SK-N-SH (cell line): Measurements from ENCODE around the gene AKT3. TPM values are rescaled to one million over a fixed set of nuclear protein-coding genes. Genes with fewer than 3 reads are reported as not detected.
A peak's percentile ranks its signal among the peaks of the same experiment; 100 is the strongest.

ENCODE experiments used
- CTCF ChIA-PET: fragments of 300-600, 350-600 bp; formaldehyde crosslinking; extraction: SDS; loops from one replicate; lab custom pipeline; 2021; lab: Yijun Ruan, JAX
- POLR2A ChIA-PET: fragments of 350-600 bp; sonication (Branson Sonifier 250); formaldehyde crosslinking; extraction: SDS; loops from one replicate; lab custom pipeline; 2020; ENCODE audit warnings: antibody characterized with exemption, inconsistent platforms; lab: Yijun Ruan, JAX
- DNase-seq: peaks from one replicate; pipeline ENCODE4 v3.0.0; 2012
- H2AFZ ChIP-seq: fragments of 200-600 bp; sonication (generic); 2 replicates; pipeline ENCODE4 v1.8.1; 2016; ENCODE audit warnings: antibody characterized with exemption, mild to moderate bottlenecking, low read depth
- H3F3A ChIP-seq: fragments of 200-600 bp; sonication (generic); replicated peaks from 2 replicates; pipeline ENCODE3; 2016; ENCODE audit warnings: antibody characterized with exemption, mild to moderate bottlenecking; ENCODE audit not compliant: insufficient read depth
- H3K27ac ChIP-seq, 2 experiments: fragments of 200-500 bp in 1 of 2; fragments of 200-600 bp in 1 of 2; sonication (Bioruptor generic) in 1 of 2; sonication (generic), shearing (Covaris generic) in 1 of 2; 2 replicates each; pipeline versions ENCODE4 v1.5.1 to v1.6.1; 2014 to 2016; ENCODE audit warnings: low read depth in 2 of 2, inconsistent platforms in 1 of 2, low read length in 1 of 2, mild to moderate bottlenecking in 1 of 2, mixed read lengths in 1 of 2
- H3K27me3 ChIP-seq: fragments of 200-600 bp; sonication (generic), shearing (Covaris generic); 2 replicates; pipeline ENCODE4 v1.6.1; 2016; ENCODE audit warnings: mixed run types; ENCODE audit not compliant: insufficient read depth
- H3K36me3 ChIP-seq, 2 experiments: fragments of 200-500 bp in 1 of 2; fragments of 200-600 bp in 1 of 2; sonication (Bioruptor generic) in 1 of 2; sonication (generic) in 1 of 2; replicated peaks in 1 of 2; 2 replicates each; pipeline versions ENCODE3 to v1.5.1; 2014 to 2016; ENCODE audit warnings: low read length in 1 of 2, mild to moderate bottlenecking in 1 of 2; ENCODE audit not compliant: insufficient read depth in 2 of 2, control insufficient read depth in 1 of 2
- H3K4me1 ChIP-seq, 2 experiments: fragments of 200-500 bp in 1 of 2; fragments of 200-600 bp in 1 of 2; sonication (Bioruptor generic) in 1 of 2; sonication (generic), shearing (Covaris generic) in 1 of 2; 2 replicates each; pipeline versions ENCODE4 v1.5.1 to v1.6.1; 2014 to 2016; ENCODE audit warnings: low read depth in 1 of 2, low read length in 1 of 2, mixed run types in 1 of 2; ENCODE audit not compliant: insufficient read depth in 2 of 2, control insufficient read depth in 1 of 2
- H3K4me2 ChIP-seq: fragments of 200-600 bp; sonication (generic), shearing (Covaris generic); 2 replicates; pipeline ENCODE4 v1.6.1; 2017; ENCODE audit warnings: mixed run types
- H3K4me3 ChIP-seq, 2 experiments: fragments of 200-500 bp in 1 of 2; fragments of 200-600 bp in 1 of 2; sonication (Bioruptor generic) in 1 of 2; sonication (generic), shearing (Covaris generic) in 1 of 2; 2 replicates each; pipeline versions ENCODE4 v1.5.1 to v1.8.1; 2014 to 2016; ENCODE audit warnings: low read depth in 2 of 2, inconsistent platforms in 1 of 2, low read length in 1 of 2, mild to moderate bottlenecking in 1 of 2, mixed read lengths in 1 of 2, moderate library complexity in 1 of 2
- H3K79me2 ChIP-seq: fragments of 200-600 bp; sonication (generic); 2 replicates; pipeline ENCODE4 v1.8.1; 2017; ENCODE audit warnings: mild to moderate bottlenecking; ENCODE audit not compliant: insufficient read depth
- H3K9ac ChIP-seq: fragments of 200-600 bp; sonication (generic); 2 replicates; pipeline ENCODE4 v1.6.1; 2017; ENCODE audit warnings: mixed run types
- H3K9me2 ChIP-seq: fragments of 200-600 bp; sonication (generic); 2 replicates; pipeline ENCODE4 v1.6.1; 2017; ENCODE audit warnings: mixed run types
- H3K9me3 ChIP-seq: fragments of 200-600 bp; sonication (generic); 2 replicates; pipeline ENCODE4 v1.6.1; 2017; ENCODE audit warnings: mixed run types, mild to moderate bottlenecking, moderate library complexity
- H4K20me1 ChIP-seq: fragments of 200-600 bp; sonication (generic); 2 replicates; pipeline ENCODE4 v1.6.1; 2017; ENCODE audit warnings: mild to moderate bottlenecking, mixed run types; ENCODE audit not compliant: insufficient read depth
- GABPA ChIP-seq: IDR thresholded peaks from 2 replicates; pipeline ENCODE4 v1.4.0; 2012; ENCODE audit warnings: low read depth, mild to moderate bottlenecking
- GATA2 ChIP-seq: sonication (generic); formaldehyde crosslinking; IDR thresholded peaks from 2 replicates; pipeline ENCODE4 v1.5.0; 2020; ENCODE audit warnings: mild to moderate bottlenecking, missing genetic modification reagents
- JUND ChIP-seq: IDR thresholded peaks from 2 replicates; pipeline ENCODE4 v1.4.0; 2012
- NFIC ChIP-seq: IDR thresholded peaks from 2 replicates; pipeline ENCODE4 v1.4.0; 2012; ENCODE audit warnings: borderline replicate concordance
- NRF1 ChIP-seq: IDR thresholded peaks from 2 replicates; pipeline ENCODE4 v1.6.1; 2012; ENCODE audit warnings: low read depth, mild to moderate bottlenecking, low read length
- RXRA ChIP-seq: IDR thresholded peaks from 2 replicates; pipeline ENCODE4 v1.4.0; 2012; ENCODE audit warnings: low read depth, mild to moderate bottlenecking, borderline replicate concordance
- TCF12 ChIP-seq: IDR thresholded peaks from 2 replicates; pipeline ENCODE4 v1.4.0; 2012
- TEAD4 ChIP-seq: IDR thresholded peaks from 2 replicates; pipeline ENCODE4 v1.4.0; 2012; ENCODE audit warnings: mild to moderate bottlenecking, borderline replicate concordance; ENCODE audit not compliant: insufficient read depth
- WGBS: methylation state at CpG from one replicate; pipeline ENCODE4 v1.1.6; 2017; ENCODE audit warnings: low lambda C conversion rate; 5-methylcytosine and 5-hydroxymethylcytosine counted together
- polyA plus RNA-seq, 3 experiments: library from polyadenylated mRNA; depleted of rRNA; stranded (reverse); fragments of >200 nt; gene quantifications; 2 replicates each; pipeline ENCODE4 v1.2.3, GENCODE V29; 2012
- TF ChIP-seq, protein P1 (sequence below): IDR thresholded peaks from 2 replicates; pipeline ENCODE4 v1.6.1; 2012; ENCODE audit warnings: mild to moderate bottlenecking, low read depth, low read length, moderate library complexity
- TF ChIP-seq, protein P2 (sequence below): IDR thresholded peaks from 2 replicates; pipeline ENCODE4; 2012
- TF ChIP-seq, protein P3 (sequence below): IDR thresholded peaks from 2 replicates; pipeline ENCODE4 v1.4.0; 2012; ENCODE audit warnings: low read depth
- TF ChIP-seq, protein P4 (sequence below): IDR thresholded peaks from 2 replicates; pipeline ENCODE4 v1.4.0; 2012; ENCODE audit warnings: low read depth, borderline replicate concordance

AKT3 gene
- polyA plus RNA-seq (2012; rRNA removed) = 12.7 and 16.4 TPM in 2 replicates
- 17.8 and 20.3 TPM in 2 replicates for polyA plus RNA-seq (2012; cell fraction: cytosol; rRNA removed)
- 11.8 and 22.5 TPM in 2 replicates for polyA plus RNA-seq (2012; cell fraction: nucleus; rRNA removed)

DNA sequence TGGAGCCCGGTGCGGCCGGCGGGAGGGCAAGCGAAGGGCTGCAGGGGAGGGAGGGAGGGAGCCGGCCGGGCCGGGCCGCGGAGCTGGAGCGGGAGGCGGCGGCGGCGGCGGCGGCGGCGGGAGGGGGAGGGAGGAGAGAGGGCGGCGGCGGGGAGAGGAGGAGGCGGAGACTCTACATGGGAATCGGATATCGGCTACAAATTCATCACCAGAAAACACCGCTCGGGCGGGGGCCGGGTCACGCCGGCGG is at the start of gene AKT3:
TSS of gene AKT3 (minus strand) at position 42 of the 250 bp plus-strand sequence. CDS start 7,073 bp downstream, outside the sequence.
- POLR2A ChIA-PET = no interaction called here
- TF ChIP-seq NRF1 (no peak), GABPA (no peak), JUND (no peak)
- TF ChIP-seq, protein P1, sequence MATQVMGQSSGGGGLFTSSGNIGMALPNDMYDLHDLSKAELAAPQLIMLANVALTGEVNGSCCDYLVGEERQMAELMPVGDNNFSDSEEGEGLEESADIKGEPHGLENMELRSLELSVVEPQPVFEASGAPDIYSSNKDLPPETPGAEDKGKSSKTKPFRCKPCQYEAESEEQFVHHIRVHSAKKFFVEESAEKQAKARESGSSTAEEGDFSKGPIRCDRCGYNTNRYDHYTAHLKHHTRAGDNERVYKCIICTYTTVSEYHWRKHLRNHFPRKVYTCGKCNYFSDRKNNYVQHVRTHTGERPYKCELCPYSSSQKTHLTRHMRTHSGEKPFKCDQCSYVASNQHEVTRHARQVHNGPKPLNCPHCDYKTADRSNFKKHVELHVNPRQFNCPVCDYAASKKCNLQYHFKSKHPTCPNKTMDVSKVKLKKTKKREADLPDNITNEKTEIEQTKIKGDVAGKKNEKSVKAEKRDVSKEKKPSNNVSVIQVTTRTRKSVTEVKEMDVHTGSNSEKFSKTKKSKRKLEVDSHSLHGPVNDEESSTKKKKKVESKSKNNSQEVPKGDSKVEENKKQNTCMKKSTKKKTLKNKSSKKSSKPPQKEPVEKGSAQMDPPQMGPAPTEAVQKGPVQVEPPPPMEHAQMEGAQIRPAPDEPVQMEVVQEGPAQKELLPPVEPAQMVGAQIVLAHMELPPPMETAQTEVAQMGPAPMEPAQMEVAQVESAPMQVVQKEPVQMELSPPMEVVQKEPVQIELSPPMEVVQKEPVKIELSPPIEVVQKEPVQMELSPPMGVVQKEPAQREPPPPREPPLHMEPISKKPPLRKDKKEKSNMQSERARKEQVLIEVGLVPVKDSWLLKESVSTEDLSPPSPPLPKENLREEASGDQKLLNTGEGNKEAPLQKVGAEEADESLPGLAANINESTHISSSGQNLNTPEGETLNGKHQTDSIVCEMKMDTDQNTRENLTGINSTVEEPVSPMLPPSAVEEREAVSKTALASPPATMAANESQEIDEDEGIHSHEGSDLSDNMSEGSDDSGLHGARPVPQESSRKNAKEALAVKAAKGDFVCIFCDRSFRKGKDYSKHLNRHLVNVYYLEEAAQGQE = no peak
- peak within 1 kb of the TSS; percentile 90 for H3K4me2 ChIP-seq

DNA sequence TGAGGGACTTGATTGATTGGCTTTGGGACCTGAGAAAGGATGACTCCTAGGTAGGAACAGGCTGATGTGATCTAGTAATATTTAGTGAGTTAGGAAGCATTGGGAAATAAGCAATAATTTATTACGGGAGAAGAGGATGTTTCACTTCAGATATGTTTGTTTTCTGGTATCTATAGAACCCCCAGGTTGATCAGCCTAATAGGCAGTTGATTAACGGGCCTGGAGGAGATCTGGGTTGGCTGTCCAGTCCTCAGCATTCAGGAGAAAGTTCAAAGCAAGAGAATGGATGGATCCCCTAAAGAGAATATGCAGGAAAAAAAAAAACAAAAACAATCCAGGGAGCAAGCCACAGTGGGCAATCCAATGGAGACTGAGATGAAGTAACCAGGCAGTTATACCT is 48.2 kb upstream of the AKT3 start:
- DNase-seq = no peak
- CTCF ChIA-PET = interaction anchor here (1.1 kb wide), 1 partner anchor 8 kb away, joined by 3 read pairs; no protein-coding TSS in a partner anchor
- WGBS = 69% methylated on average over 2 of the region's 2 CpGs
- H3K9me3 ChIP-seq = no peaks in the 10 kb centered on the region
- TF ChIP-seq RXRA (no peak), NFIC (no peak), TEAD4 (no peak), TCF12 (no peak), GATA2 (CRISPR knock-in tag) (no peak)
- TF ChIP-seq, protein P2, sequence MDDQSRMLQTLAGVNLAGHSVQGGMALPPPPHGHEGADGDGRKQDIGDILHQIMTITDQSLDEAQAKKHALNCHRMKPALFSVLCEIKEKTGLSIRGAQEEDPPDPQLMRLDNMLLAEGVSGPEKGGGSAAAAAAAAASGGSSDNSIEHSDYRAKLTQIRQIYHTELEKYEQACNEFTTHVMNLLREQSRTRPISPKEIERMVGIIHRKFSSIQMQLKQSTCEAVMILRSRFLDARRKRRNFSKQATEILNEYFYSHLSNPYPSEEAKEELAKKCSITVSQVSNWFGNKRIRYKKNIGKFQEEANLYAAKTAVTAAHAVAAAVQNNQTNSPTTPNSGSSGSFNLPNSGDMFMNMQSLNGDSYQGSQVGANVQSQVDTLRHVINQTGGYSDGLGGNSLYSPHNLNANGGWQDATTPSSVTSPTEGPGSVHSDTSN = no peak
- TF ChIP-seq, protein P3, sequence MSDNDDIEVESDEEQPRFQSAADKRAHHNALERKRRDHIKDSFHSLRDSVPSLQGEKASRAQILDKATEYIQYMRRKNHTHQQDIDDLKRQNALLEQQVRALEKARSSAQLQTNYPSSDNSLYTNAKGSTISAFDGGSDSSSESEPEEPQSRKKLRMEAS = no peak
- TF ChIP-seq, protein P4, sequence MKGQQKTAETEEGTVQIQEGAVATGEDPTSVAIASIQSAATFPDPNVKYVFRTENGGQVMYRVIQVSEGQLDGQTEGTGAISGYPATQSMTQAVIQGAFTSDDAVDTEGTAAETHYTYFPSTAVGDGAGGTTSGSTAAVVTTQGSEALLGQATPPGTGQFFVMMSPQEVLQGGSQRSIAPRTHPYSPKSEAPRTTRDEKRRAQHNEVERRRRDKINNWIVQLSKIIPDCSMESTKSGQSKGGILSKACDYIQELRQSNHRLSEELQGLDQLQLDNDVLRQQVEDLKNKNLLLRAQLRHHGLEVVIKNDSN = no peak
- no peaks in the 10 kb centered on the region for H3K79me2 ChIP-seq
- POLR2A ChIA-PET = no interaction called here
- no peak overlapping the region for H3K27ac ChIP-seq
- no peaks in the 10 kb centered on the region for H3K4me1 ChIP-seq
- H3K27me3 ChIP-seq = no peaks in the 10 kb centered on the region
- no peaks in the 10 kb centered on the region for H4K20me1 ChIP-seq
- H3K4me2 ChIP-seq = no peak overlapping the region
- no peaks in the 10 kb centered on the region for H3K36me3 ChIP-seq
- no peak overlapping the region for H2AFZ ChIP-seq
- H3K4me3 ChIP-seq = no peak overlapping the region
- H3K9ac ChIP-seq = no peak overlapping the region
- H3F3A ChIP-seq = no peaks in the 10 kb centered on the region
- no peaks in the 10 kb centered on the region for H3K9me2 ChIP-seq

More for the DNA sequence above, at the start of gene AKT3:
- peaks cover 62% of the 10 kb centered on the region for H3K79me2 ChIP-seq
- DNase-seq = peak; percentile 83
- H3F3A ChIP-seq = peaks cover 33% of the 10 kb centered on the region
- peak within 1 kb of the TSS; percentile 85 to 87 for H3K4me3 ChIP-seq
- CTCF ChIA-PET = no interaction called here
- peaks cover 0 to 10% of the 10 kb centered on the region in 2 experiments; a peak in 2 of 4 replicates for H3K4me1 ChIP-seq
- H3K9ac ChIP-seq = peak within 1 kb of the TSS; percentile 96
- H3K36me3 ChIP-seq = no peaks in the 10 kb centered on the region
- no peaks in the 10 kb centered on the region for H3K27me3 ChIP-seq
- no CpG with 5 or more reads among the region's 32 CpGs for WGBS
- no peaks in the 10 kb centered on the region for H3K9me3 ChIP-seq
- peak within 1 kb of the TSS; percentile 87 for H2AFZ ChIP-seq
- peaks cover 28% of the 10 kb centered on the region for H4K20me1 ChIP-seq
- peak within 1 kb of the TSS; percentile 95 for H3K27ac ChIP-seq
- no peaks in the 10 kb centered on the region for H3K9me2 ChIP-seq
